ENCODE measurements around the gene PI4KB. TPM values are rescaled to one million over a fixed set of nuclear protein-coding genes. Genes with fewer than 3 reads are reported as not detected.

The PI4KB gene
- total RNA-seq, 1 experiment from 2014 or later, result 50.7 TPM

GRCh38 chr1:151289991-151290708 lies 37.1 kb downstream of the PI4KB start:
- no peak for DNase-seq
- Mint-ChIP-seq H3K27ac (ENCODE audit: unreplicated experiment) (peak overlapping the region; percentile 21), H3K27me3 (ENCODE audit: unreplicated experiment) (no peaks in the 10 kb centered on the region), H3K4me3 (ENCODE audit: low read depth, unreplicated experiment) (no peak overlapping the region), H3K4me1 (ENCODE audit: low read depth, unreplicated experiment) (no peaks in the 10 kb centered on the region), H3K36me3 (ENCODE audit: insufficient read depth, unreplicated experiment) (peaks cover 84% of the 10 kb centered on the region), H3K9me3 (ENCODE audit: low read depth, unreplicated experiment) (no peaks in the 10 kb centered on the region)
- TF ChIP-seq, protein P1, sequence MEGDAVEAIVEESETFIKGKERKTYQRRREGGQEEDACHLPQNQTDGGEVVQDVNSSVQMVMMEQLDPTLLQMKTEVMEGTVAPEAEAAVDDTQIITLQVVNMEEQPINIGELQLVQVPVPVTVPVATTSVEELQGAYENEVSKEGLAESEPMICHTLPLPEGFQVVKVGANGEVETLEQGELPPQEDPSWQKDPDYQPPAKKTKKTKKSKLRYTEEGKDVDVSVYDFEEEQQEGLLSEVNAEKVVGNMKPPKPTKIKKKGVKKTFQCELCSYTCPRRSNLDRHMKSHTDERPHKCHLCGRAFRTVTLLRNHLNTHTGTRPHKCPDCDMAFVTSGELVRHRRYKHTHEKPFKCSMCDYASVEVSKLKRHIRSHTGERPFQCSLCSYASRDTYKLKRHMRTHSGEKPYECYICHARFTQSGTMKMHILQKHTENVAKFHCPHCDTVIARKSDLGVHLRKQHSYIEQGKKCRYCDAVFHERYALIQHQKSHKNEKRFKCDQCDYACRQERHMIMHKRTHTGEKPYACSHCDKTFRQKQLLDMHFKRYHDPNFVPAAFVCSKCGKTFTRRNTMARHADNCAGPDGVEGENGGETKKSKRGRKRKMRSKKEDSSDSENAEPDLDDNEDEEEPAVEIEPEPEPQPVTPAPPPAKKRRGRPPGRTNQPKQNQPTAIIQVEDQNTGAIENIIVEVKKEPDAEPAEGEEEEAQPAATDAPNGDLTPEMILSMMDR (IDR thresholded peaks at IDR 0.05; ENCODE audit: unreplicated experiment), result no peak
- intact Hi-C loops (cut with micrococcal nuclease; ENCODE audit: unreplicated experiment), result no loop called here
- CTCF ChIA-PET, result no interaction called here
- BruUV-seq (replicated peaks), result no TSS peak

- intact Hi-C loops (cut with micrococcal nuclease; ENCODE audit: unreplicated experiment), result no loop called here
- H3K27ac Mint-ChIP-seq (ENCODE audit: unreplicated experiment), result peak overlapping the region; percentile 21
- H3K9me3 Mint-ChIP-seq (ENCODE audit: low read depth, unreplicated experiment), result no peaks in the 10 kb centered on the region
- BruUV-seq (replicated peaks), result no TSS peak
- H3K27me3 Mint-ChIP-seq (ENCODE audit: unreplicated experiment), result no peaks in the 10 kb centered on the region
- TF ChIP-seq, protein P1 (IDR thresholded peaks at IDR 0.05; ENCODE audit: unreplicated experiment), result no peak
- peaks cover 89% of the 10 kb centered on the region for H3K36me3 Mint-ChIP-seq (ENCODE audit: insufficient read depth, unreplicated experiment)
- CTCF ChIA-PET, result no interaction called here
- no peak overlapping the region for H3K4me3 Mint-ChIP-seq (ENCODE audit: low read depth, unreplicated experiment)
- DNase-seq, result no peak
- peaks cover 5% of the 10 kb centered on the region for H3K4me1 Mint-ChIP-seq (ENCODE audit: low read depth, unreplicated experiment)
Measured at GRCh38 chr1:151289080-151289935, 37.9 kb downstream of the PI4KB start.

GRCh38 chr1:151288502-151288901 lies 38.7 kb downstream of the PI4KB start:
- Mint-ChIP-seq H3K27me3 (ENCODE audit: unreplicated experiment) (no peaks in the 10 kb centered on the region), H3K36me3 (ENCODE audit: insufficient read depth, unreplicated experiment) (peaks cover 89% of the 10 kb centered on the region), H3K27ac (ENCODE audit: unreplicated experiment) (no peak overlapping the region), H3K9me3 (ENCODE audit: low read depth, unreplicated experiment) (no peaks in the 10 kb centered on the region), H3K4me1 (ENCODE audit: low read depth, unreplicated experiment) (peaks cover 13% of the 10 kb centered on the region), H3K4me3 (ENCODE audit: low read depth, unreplicated experiment) (no peak overlapping the region)
- intact Hi-C loops (cut with micrococcal nuclease; ENCODE audit: unreplicated experiment), result no loop called here
- TF ChIP-seq, protein P1 (IDR thresholded peaks at IDR 0.05; ENCODE audit: unreplicated experiment), result no peak
- no peak for DNase-seq
- CTCF ChIA-PET, result no interaction called here
- no TSS peak for BruUV-seq (replicated peaks)

- Mint-ChIP-seq H3K27ac (ENCODE audit: unreplicated experiment) (no peak overlapping the region), H3K4me1 (ENCODE audit: low read depth, unreplicated experiment) (peaks cover 13% of the 10 kb centered on the region), H3K4me3 (ENCODE audit: low read depth, unreplicated experiment) (no peak overlapping the region), H3K36me3 (ENCODE audit: insufficient read depth, unreplicated experiment) (peaks cover 89% of the 10 kb centered on the region), H3K9me3 (ENCODE audit: low read depth, unreplicated experiment) (no peaks in the 10 kb centered on the region), H3K27me3 (ENCODE audit: unreplicated experiment) (no peaks in the 10 kb centered on the region)
- CTCF ChIA-PET, result no interaction called here
- TF ChIP-seq, protein P1 (IDR thresholded peaks at IDR 0.05; ENCODE audit: unreplicated experiment), result no peak
- no peak for DNase-seq
- intact Hi-C loops (cut with micrococcal nuclease; ENCODE audit: unreplicated experiment), result no loop called here
- BruUV-seq (replicated peaks), result no TSS peak
Measured at GRCh38 chr1:151287767-151288500, 39.3 kb downstream of the PI4KB start.
